Measurements from ENCODE around the gene SLC12A1.

Gene SLC12A1

DNA sequence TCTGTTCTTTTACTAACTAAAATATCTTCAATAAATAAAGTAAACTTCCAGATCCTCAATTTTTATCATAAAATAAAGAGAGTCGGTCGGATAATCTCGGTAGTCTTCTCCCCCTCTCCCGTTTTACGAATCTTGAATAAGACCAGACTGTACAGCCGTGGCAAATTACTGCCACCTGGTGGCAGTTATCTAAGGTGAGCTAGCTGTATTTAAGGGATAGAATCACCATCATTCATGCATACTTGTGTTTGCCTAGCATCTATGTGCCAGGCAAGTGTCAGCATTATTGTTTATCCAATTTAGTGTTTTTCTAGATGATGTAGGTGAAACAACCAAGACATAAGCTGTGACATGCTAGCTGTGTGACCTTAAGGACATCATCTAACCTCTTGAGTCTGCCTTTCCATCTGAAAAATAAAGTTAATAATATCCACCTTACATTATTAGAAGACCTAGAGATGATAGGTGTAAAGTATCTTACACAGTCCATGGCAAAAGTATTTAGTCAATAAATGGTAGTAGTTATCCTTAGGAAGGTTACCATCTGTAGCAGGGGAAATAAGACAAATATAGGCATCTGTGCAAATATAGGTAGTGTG lies 146.5 kb downstream of the SLC12A1 start:
- peak in 31 of 56 donors; percentile 0 to 66 (median 11) for DNase-seq
